K562 (cell line): Measurements from ENCODE around the gene ADGRE2. TPM values are rescaled to one million over a fixed set of nuclear protein-coding genes. Genes with fewer than 3 reads are reported as not detected.

Source experiments
- ATAC-seq: fragments of 200-7000 bp; cut with Tn5 transposase; 3 replicates; pipeline ENCODE4 v1.9.1; 2020; ENCODE audit warnings: moderate library complexity
- BruUV-seq: library from RNA; stranded (reverse); fragments of 400-500 nt; replicated peaks from 2 replicates; lab custom pipeline; 2021; lab: Mats Ljungman, UMichigan
- CTCF ChIA-PET: fragments of 300-600 bp; formaldehyde crosslinking; extraction: SDS; loops from one replicate; lab custom pipeline; 2021; ENCODE audit warnings: low intra/inter-chr PET ratio; lab: Yijun Ruan, JAX
- POLR2A ChIA-PET: fragments of 300-600, 350-650 bp; sonication (Branson Sonifier 250); formaldehyde crosslinking; extraction: SDS; loops from one replicate; lab custom pipeline; 2021; ENCODE audit warnings: antibody characterized with exemption, inconsistent platforms; lab: Yijun Ruan, JAX
- DNase-seq, 4 experiments: peaks; one replicate each; pipeline versions ENCODE4 v3.0.0 to v3.0.0-alpha.2; 2011 to 2018; ENCODE audit warnings: low spot score in 3 of 4, mixed read lengths in 3 of 4; ENCODE audit errors: extremely low read depth in 1 of 4
- FAIRE-seq: peaks from 2 replicates; lab custom pipeline; 2011; peaks lifted over from hg19 to GRCh38; lab: Jason Lieb, UNC
- H2AFZ ChIP-seq: 2 replicates; pipeline ENCODE4 v1.6.0; 2011; ENCODE audit warnings: low read depth, low read length, control low read depth, inconsistent platforms
- H3K27ac ChIP-seq: fragments of 200-600 bp; 3 replicates; pipeline ENCODE4 v1.8.0; 2011; ENCODE audit warnings: low read depth, mild to moderate bottlenecking, control low read depth, inconsistent platforms, low read length, moderate library complexity, mixed read lengths; ENCODE audit errors: extremely low read depth
- H3K27me3 ChIP-seq, 2 experiments: fragments of 300-600 bp in 1 of 2; 2 replicates in 1 of 2; 3 replicates in 1 of 2; pipeline versions ENCODE4 v1.6.0 to v1.8.0; 2011; ENCODE audit warnings: inconsistent platforms in 2 of 2, low read length in 2 of 2, mild to moderate bottlenecking in 1 of 2, mixed read lengths in 1 of 2, moderate library complexity in 1 of 2; ENCODE audit not compliant: control insufficient read depth in 2 of 2, insufficient read depth in 2 of 2
- H3K36me3 ChIP-seq: fragments of 300-600 bp; 3 replicates; pipeline ENCODE4 v1.8.0; 2011; ENCODE audit warnings: mild to moderate bottlenecking, low read length, inconsistent platforms; ENCODE audit not compliant: control insufficient read depth, insufficient read depth
- H3K4me1 ChIP-seq, 2 experiments: fragments of 200-600 bp in 1 of 2; replicated peaks in 1 of 2; 2 replicates in 1 of 2; 3 replicates in 1 of 2; pipeline versions ENCODE4 v1.5.1 to v1.8.0; 2011; ENCODE audit warnings: inconsistent platforms in 2 of 2, low read length in 2 of 2, mild to moderate bottlenecking in 1 of 2, mixed read lengths in 1 of 2, moderate library complexity in 1 of 2; ENCODE audit not compliant: control insufficient read depth in 2 of 2, insufficient read depth in 2 of 2
- H3K4me2 ChIP-seq: 2 replicates; pipeline ENCODE4 v1.6.1; 2011; ENCODE audit warnings: low read length, control low read depth, inconsistent platforms, mixed read lengths; ENCODE audit not compliant: insufficient read depth
- H3K4me3 ChIP-seq: fragments of 200-600 bp; sonication (generic), shearing (Covaris generic); 2 replicates; pipeline ENCODE4 v1.5.1; 2016; ENCODE audit warnings: control low read depth, inconsistent platforms
- H3K79me2 ChIP-seq: fragments of 200-600 bp; 3 replicates; pipeline ENCODE4 v1.8.0; 2011; ENCODE audit warnings: low read length, inconsistent platforms; ENCODE audit not compliant: control insufficient read depth, insufficient read depth
- H3K9ac ChIP-seq, 2 experiments: 2 replicates each; pipeline versions ENCODE4 v1.6.0 to v1.6.1; 2011; ENCODE audit warnings: low read depth in 2 of 2, low read length in 2 of 2, control low read depth in 1 of 2, inconsistent platforms in 1 of 2, mild to moderate bottlenecking in 1 of 2, mixed read lengths in 1 of 2; ENCODE audit not compliant: insufficient read depth in 1 of 2
- H3K9me1 ChIP-seq: one replicate; pipeline ENCODE4 v1.6.0; 2011; ENCODE audit warnings: inconsistent platforms, mild to moderate bottlenecking, low read length, moderate library complexity; ENCODE audit not compliant: control insufficient read depth, insufficient read depth
- H3K9me3 ChIP-seq: replicated peaks from 2 replicates; pipeline ENCODE4 v1.5.1; 2011; ENCODE audit warnings: low read depth, low read length, inconsistent platforms; ENCODE audit not compliant: control insufficient read depth, insufficient read depth
- H4K20me1 ChIP-seq: replicated peaks from 2 replicates; pipeline ENCODE4 v1.6.1; 2011; ENCODE audit warnings: low read length, inconsistent platforms, mixed read lengths; ENCODE audit not compliant: control insufficient read depth, insufficient read depth
- ATF3 ChIP-seq, 2 experiments: fragments of 450-650 bp in 1 of 2; sonication (generic) in 1 of 2; formaldehyde crosslinking in 1 of 2; IDR thresholded peaks in 1 of 2; conservative IDR thresholded peaks in 1 of 2; 2 replicates each; pipeline versions ENCODE4 v1.6.1 to v1.8.1; 2016 to 2023; ENCODE audit warnings: mild to moderate bottlenecking in 2 of 2, moderate library complexity in 2 of 2, inconsistent platforms in 1 of 2, missing genetic modification reagents in 1 of 2
- EGR1 ChIP-seq: fragments of 450-650 bp; conservative IDR thresholded peaks from 2 replicates; pipeline ENCODE4 v1.6.1; 2017; ENCODE audit warnings: mild to moderate bottlenecking
- ELF1 ChIP-seq: fragments of 200-800 bp; sonication (Bioruptor generic); IDR thresholded peaks from 2 replicates; pipeline ENCODE4 v1.6.1; 2016; ENCODE audit warnings: missing genetic modification characterization, missing compliant biosample characterization
- HDGF ChIP-seq: fragments of 450-650 bp; IDR thresholded peaks from 2 replicates; pipeline ENCODE4 v1.6.1; 2016
- HOMEZ ChIP-seq: fragments of 250-450 bp; sonication (Bioruptor Pico); IDR thresholded peaks from 2 replicates; pipeline ENCODE4 v1.4.0; 2020; ENCODE audit warnings: mild to moderate bottlenecking, moderate library complexity
- MLLT1 ChIP-seq, 2 experiments: fragments of 450-650 bp; IDR thresholded peaks; 2 replicates each; pipeline ENCODE4 v1.6.1; 2016
- U2AF1 ChIP-seq: fragments of 200-400 bp; formaldehyde crosslinking; optimal IDR thresholded peaks from 2 replicates; pipeline ENCODE3; 2017; ENCODE audit warnings: mild to moderate bottlenecking, low read depth, low read length, moderate library complexity
- USF2 ChIP-seq: sonication (generic); formaldehyde crosslinking; IDR thresholded peaks from 2 replicates; pipeline ENCODE4 v1.5.0; 2020; ENCODE audit warnings: missing genetic modification reagents
- ZKSCAN1 ChIP-seq: fragments of 150-350 bp; IDR thresholded peaks from 2 replicates; pipeline ENCODE4 v1.6.1; 2016; ENCODE audit warnings: low read depth, low read length
- ZNF583 ChIP-seq: fragments of 250-450 bp; sonication (Bioruptor Pico); IDR thresholded peaks from 2 replicates; pipeline ENCODE4 v1.4.0; 2020
- WGBS: fragments of 100-300 bp; shearing (Covaris generic); methylation state at CpG from one replicate; pipeline ENCODE4 v1.1.6; 2016; ENCODE audit warnings: low coverage, mixed read lengths; ENCODE audit not compliant: insufficient coverage; ENCODE audit errors: missing lambda C conversion rate; 5-methylcytosine and 5-hydroxymethylcytosine counted together
- in situ Hi-C: fragments of 300-500 bp; cut with MboI; formaldehyde crosslinking; loops from 4 replicates; pipeline ENCODE4 v1.15.0; 2018; ENCODE audit warnings: inconsistent platforms, mixed read lengths
- intact Hi-C: fragments of 100-400 bp; cut with micrococcal nuclease; formaldehyde crosslinking; loops from 2 replicates; pipeline ENCODE4 v1.14.2; 2022
- polyA plus RNA-seq, 8 experiments: library from polyadenylated mRNA; depleted of rRNA in 4 of 8; stranded (reverse) in 5 of 8; unstranded in 3 of 8; fragments of >200 nt; fragmentation: Nextera tagmentation in 2 of 8; fragmentation: Illumina TruSeq in 1 of 8; extraction: Ambion mirVana in 2 of 8; extraction: Trizol in 1 of 8; gene quantifications; 2 replicates each; pipeline versions ENCODE4 v1.2.1 to v1.2.3, GENCODE V29; 2011 to 2014; ENCODE audit warnings: inconsistent platforms in 1 of 8, missing spikeins in 1 of 8
- total RNA-seq, 7 experiments: library from RNA; depleted of rRNA in 6 of 7; stranded (reverse); fragments of >200 nt in 6 of 7; fragmentation: Illumina TruSeq in 2 of 7; extraction: Trizol in 2 of 7; gene quantifications; 2 replicates each; pipeline versions ENCODE4 v1.2.1 to v1.2.3, GENCODE V29; 2011 to 2021; ENCODE audit warnings: low replicate concordance in 1 of 7
- TF ChIP-seq, protein P1 (sequence below), 2 experiments: fragments of 450-650 bp in 1 of 2; IDR thresholded peaks; 2 replicates each; pipeline ENCODE4 v1.6.1; 2011 to 2017; ENCODE audit warnings: low read depth in 2 of 2, antibody characterized with exemption in 1 of 2, borderline replicate concordance in 1 of 2, low read length in 1 of 2, mild to moderate bottlenecking in 1 of 2, mixed read lengths in 1 of 2; ENCODE audit not compliant: control insufficient read depth in 1 of 2

ADGRE2 gene
- total and polyA plus RNA-seq, 9 of the 15 experiments (the other 6 are each of a cell fraction or from before 2014, with no cell fraction given): 4.3 to 17.3 (median 9.8) TPM

DNA sequence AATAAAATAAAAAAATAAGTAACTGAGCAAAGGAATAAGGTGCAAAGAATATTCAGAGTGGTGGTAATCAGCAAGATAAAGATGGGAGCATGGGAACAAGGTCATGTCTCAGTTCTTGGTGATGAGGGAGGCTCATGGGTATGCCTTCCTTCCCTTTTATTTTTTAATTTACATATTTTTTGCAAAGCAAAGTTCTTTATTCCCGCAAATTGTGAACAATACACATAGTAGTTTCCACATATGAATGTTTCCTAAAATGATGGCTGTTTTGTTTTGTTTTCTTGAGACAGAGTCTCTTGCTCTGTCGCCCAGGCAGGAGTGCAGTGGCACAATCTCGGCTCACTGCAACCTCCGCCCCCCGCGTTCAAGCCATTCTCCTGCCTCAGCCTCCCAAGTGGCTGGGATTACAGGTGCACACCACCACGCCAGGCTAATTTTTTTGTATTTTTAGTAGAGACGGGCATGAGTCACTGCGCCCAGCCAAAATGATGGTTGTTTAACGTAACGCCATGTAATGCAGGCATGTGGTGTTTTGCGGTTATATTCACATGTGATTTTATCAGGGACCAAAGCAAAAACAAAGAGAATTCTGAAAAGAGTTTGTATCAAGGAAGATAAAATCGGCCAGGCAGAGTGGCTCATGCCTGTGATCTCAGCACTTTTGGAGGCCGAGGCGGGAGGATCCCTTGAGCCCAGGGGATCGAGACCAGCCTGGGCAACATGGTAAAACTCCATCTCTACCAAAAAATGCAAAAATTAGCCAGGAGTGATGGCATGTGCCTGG, 4.5 kb upstream of the ADGRE2 start:
- in situ Hi-C loops: loop anchor here (5.0 to 10.0 kb wide), 2 partner anchors 208 to 411 kb away; partner anchors contain the start of gene NDUFB7
- TF ChIP-seq EGR1: no peak
- TF ChIP-seq ZKSCAN1: no peak
- TF ChIP-seq ATF3 (IDR thresholded peaks at IDR 0.05): peak; percentile 44; the same call in 1 of the 2 replicates
- TF ChIP-seq ATF3 (CRISPR knock-in tag; conservative IDR thresholded peaks at IDR 0.05): no peak
- TF ChIP-seq HOMEZ: no peak
- no peak for TF ChIP-seq MLLT1 (IDR thresholded peaks at IDR 0.05)
- no peak for TF ChIP-seq USF2
- TF ChIP-seq ELF1 (tag): no peak
- TF ChIP-seq U2AF1: no peak
- TF ChIP-seq, protein P1, sequence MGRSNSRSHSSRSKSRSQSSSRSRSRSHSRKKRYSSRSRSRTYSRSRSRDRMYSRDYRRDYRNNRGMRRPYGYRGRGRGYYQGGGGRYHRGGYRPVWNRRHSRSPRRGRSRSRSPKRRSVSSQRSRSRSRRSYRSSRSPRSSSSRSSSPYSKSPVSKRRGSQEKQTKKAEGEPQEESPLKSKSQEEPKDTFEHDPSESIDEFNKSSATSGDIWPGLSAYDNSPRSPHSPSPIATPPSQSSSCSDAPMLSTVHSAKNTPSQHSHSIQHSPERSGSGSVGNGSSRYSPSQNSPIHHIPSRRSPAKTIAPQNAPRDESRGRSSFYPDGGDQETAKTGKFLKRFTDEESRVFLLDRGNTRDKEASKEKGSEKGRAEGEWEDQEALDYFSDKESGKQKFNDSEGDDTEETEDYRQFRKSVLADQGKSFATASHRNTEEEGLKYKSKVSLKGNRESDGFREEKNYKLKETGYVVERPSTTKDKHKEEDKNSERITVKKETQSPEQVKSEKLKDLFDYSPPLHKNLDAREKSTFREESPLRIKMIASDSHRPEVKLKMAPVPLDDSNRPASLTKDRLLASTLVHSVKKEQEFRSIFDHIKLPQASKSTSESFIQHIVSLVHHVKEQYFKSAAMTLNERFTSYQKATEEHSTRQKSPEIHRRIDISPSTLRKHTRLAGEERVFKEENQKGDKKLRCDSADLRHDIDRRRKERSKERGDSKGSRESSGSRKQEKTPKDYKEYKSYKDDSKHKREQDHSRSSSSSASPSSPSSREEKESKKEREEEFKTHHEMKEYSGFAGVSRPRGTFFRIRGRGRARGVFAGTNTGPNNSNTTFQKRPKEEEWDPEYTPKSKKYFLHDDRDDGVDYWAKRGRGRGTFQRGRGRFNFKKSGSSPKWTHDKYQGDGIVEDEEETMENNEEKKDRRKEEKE (IDR thresholded peaks at IDR 0.05; ENCODE audit: borderline replicate concordance in 1 of 2, control insufficient read depth in 1 of 2, low read depth in 2 of 2, low read length in 1 of 2): no peak
- no peak for TF ChIP-seq ZNF583 (CRISPR knock-in tag)
- no peak for TF ChIP-seq HDGF

More for the DNA sequence above, 4.5 kb upstream of the ADGRE2 start:
- peak overlapping the region; percentile 86 for H3K27ac ChIP-seq
- H2AFZ ChIP-seq: peak overlapping the region; percentile 86
- ChIA-PET POLR2A (interaction anchor here (0.6 kb wide), 1 partner anchor 1424 kb away, joined by 3 read pairs; no protein-coding TSS in a partner anchor), CTCF (no interaction called here)
- H3K4me2 ChIP-seq: peak overlapping the region; percentile 55; the same call in 1 of the 2 replicates
- no peaks in the 10 kb centered on the region for H3K9me1 ChIP-seq
- peak overlapping the region in 1 of 2 experiments; percentile 62; a peak in 3 of 4 replicates for H3K9ac ChIP-seq
- FAIRE-seq (no peak), ATAC-seq (no peak), DNase-seq (peak in 1 of 4 experiments; percentile 19)
- intact Hi-C loops: no loop called here
- no peaks in the 10 kb centered on the region for H3K79me2 ChIP-seq
- WGBS: 49% methylated on average over 16 of the region's 16 CpGs
- no peaks in the 10 kb centered on the region for H3K36me3 ChIP-seq
- no peaks in the 10 kb centered on the region for H3K9me3 ChIP-seq
- no peak overlapping the region for H3K4me3 ChIP-seq
- H4K20me1 ChIP-seq: no peaks in the 10 kb centered on the region
- no peaks in the 10 kb centered on the region for H3K27me3 ChIP-seq
- no TSS peak for BruUV-seq
- peaks cover 23 to 27% of the 10 kb centered on the region in 2 experiments for H3K4me1 ChIP-seq
